OCI-LY7 (cell line): Measurements from ENCODE around the gene CD46. TPM values are rescaled to one million over a fixed set of nuclear protein-coding genes. Genes with fewer than 3 reads are reported as not detected.

Experiments
- BruUV-seq: library from RNA; stranded (reverse); fragments of 400-500 nt; replicated peaks from 2 replicates; lab custom pipeline; 2021; lab: Mats Ljungman, UMichigan
- CTCF ChIA-PET: fragments of 300-600 bp; sonication (Branson Sonifier 250); formaldehyde crosslinking; loops from one replicate; lab custom pipeline; 2022; ENCODE audit warnings: antibody characterized with exemption; ENCODE audit not compliant: unreplicated experiment; lab: Charles Lee
- POLR2A ChIA-PET: fragments of 300-600 bp; sonication (Branson Sonifier 250); formaldehyde crosslinking; loops from one replicate; lab custom pipeline; 2022; ENCODE audit warnings: antibody characterized with exemption; lab: Charles Lee
- DNase-seq: peaks from one replicate; pipeline ENCODE4 v3.0.0-alpha.2; 2015; ENCODE audit warnings: low spot score
- H2AFZ ChIP-seq: fragments of 200-600 bp; sonication (generic), shearing (Covaris generic); 2 replicates; pipeline ENCODE4 v1.6.1; 2014; ENCODE audit warnings: mild to moderate bottlenecking, antibody characterized with exemption, low read length, moderate library complexity
- H3K27ac ChIP-seq: fragments of 200-600 bp; sonication (generic); 2 replicates; pipeline ENCODE4 v1.5.1; 2014; ENCODE audit warnings: mixed run types, low read depth, mild to moderate bottlenecking, moderate library complexity, low read length, inconsistent platforms; ENCODE audit not compliant: poor library complexity, severe bottlenecking
- H3K36me3 ChIP-seq: fragments of 200-600 bp; sonication (generic); 2 replicates; pipeline ENCODE4 v1.6.1; 2014; ENCODE audit warnings: mild to moderate bottlenecking, antibody characterized with exemption, low read length, moderate library complexity, mixed read lengths; ENCODE audit not compliant: insufficient read depth
- H3K4me1 ChIP-seq: fragments of 200-600 bp; sonication (generic); 2 replicates; pipeline ENCODE4 v1.5.1; 2014; ENCODE audit warnings: mild to moderate bottlenecking, low read length; ENCODE audit not compliant: insufficient read depth, poor library complexity, severe bottlenecking
- H3K4me2 ChIP-seq: fragments of 200-600 bp; sonication (generic); 2 replicates; pipeline ENCODE4 v1.6.1; 2014; ENCODE audit warnings: mild to moderate bottlenecking, low read length
- H3K4me3 ChIP-seq: fragments of 200-600 bp; sonication (generic); 2 replicates; pipeline ENCODE4 v1.5.1; 2014; ENCODE audit warnings: mild to moderate bottlenecking, low read depth, low read length; ENCODE audit not compliant: poor library complexity, severe bottlenecking
- H3K79me2 ChIP-seq: fragments of 200-600 bp; sonication (generic); 2 replicates; pipeline ENCODE4 v1.6.1; 2016; ENCODE audit warnings: low read depth, mild to moderate bottlenecking, low read length, moderate library complexity, mixed read lengths; ENCODE audit not compliant: insufficient read depth
- H3K9me2 ChIP-seq: fragments of 200-600 bp; sonication (generic); 2 replicates; pipeline ENCODE4 v1.6.1; 2016; ENCODE audit warnings: mild to moderate bottlenecking, low read length, mixed read lengths; ENCODE audit not compliant: insufficient read depth
- H3K9me3 ChIP-seq: fragments of 200-600 bp; sonication (generic); 2 replicates; pipeline ENCODE4 v1.6.1; 2014; ENCODE audit warnings: mild to moderate bottlenecking, mixed run types, low read length, mixed read lengths
- H4K20me1 ChIP-seq: fragments of 200-600 bp; sonication (generic); 2 replicates; pipeline ENCODE4 v1.6.1; 2014; ENCODE audit warnings: mild to moderate bottlenecking, antibody characterized with exemption, low read length, moderate library complexity, mixed read lengths; ENCODE audit not compliant: insufficient read depth
- EZH2phosphoT487 ChIP-seq: fragments of 200-600 bp; sonication (generic); IDR thresholded peaks from 2 replicates; pipeline ENCODE4 v1.6.1; 2018; ENCODE audit warnings: low read depth, borderline replicate concordance, mild to moderate bottlenecking, mixed run types, antibody characterized with exemption, low read length, moderate library complexity, mixed read lengths
- intact Hi-C: fragments of 100-400 bp; cut with micrococcal nuclease; formaldehyde crosslinking; loops from one replicate; pipeline ENCODE4 v1.10.0; 2022; ENCODE audit not compliant: unreplicated experiment
- total RNA-seq, 2 experiments: library from RNA; depleted of rRNA in 1 of 2; stranded (reverse); fragments of >200 nt in 1 of 2; shearing (Covaris generic) in 1 of 2; gene quantifications; 2 replicates each; pipeline ENCODE4 v1.2.3, GENCODE V29; 2014 to 2022
- TF ChIP-seq, protein P1 (sequence below): fragments of 200-600 bp; sonication (generic); conservative IDR thresholded peaks from 2 replicates; pipeline ENCODE4 v1.5.1; 2014; ENCODE audit warnings: mild to moderate bottlenecking, antibody characterized with exemption, low read length, moderate library complexity, mixed read lengths

CD46 gene
- total RNA-seq, 2 experiments from 2014 or later: 83.2 to 83.8 TPM

DNA sequence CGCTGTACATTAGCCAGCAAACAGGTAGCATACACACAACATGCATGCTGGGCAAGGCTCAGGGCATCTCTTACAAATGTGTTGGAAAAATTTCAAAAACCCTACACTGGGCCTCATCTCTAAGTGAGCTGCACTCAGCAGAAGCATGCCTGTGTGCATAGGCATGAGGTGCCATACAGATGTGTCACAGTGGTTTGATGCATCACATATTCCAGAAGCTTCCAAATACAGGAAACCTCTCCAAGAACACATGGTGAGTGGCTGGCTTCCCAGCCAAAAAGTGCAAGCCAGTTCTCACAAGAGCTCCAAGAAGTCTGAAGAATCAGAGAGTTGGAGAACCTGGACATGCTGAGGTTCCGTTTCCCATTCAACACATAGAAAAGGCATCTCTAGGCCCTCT lies 58.3 kb downstream of the CD46 start:
- TF ChIP-seq, protein P1, sequence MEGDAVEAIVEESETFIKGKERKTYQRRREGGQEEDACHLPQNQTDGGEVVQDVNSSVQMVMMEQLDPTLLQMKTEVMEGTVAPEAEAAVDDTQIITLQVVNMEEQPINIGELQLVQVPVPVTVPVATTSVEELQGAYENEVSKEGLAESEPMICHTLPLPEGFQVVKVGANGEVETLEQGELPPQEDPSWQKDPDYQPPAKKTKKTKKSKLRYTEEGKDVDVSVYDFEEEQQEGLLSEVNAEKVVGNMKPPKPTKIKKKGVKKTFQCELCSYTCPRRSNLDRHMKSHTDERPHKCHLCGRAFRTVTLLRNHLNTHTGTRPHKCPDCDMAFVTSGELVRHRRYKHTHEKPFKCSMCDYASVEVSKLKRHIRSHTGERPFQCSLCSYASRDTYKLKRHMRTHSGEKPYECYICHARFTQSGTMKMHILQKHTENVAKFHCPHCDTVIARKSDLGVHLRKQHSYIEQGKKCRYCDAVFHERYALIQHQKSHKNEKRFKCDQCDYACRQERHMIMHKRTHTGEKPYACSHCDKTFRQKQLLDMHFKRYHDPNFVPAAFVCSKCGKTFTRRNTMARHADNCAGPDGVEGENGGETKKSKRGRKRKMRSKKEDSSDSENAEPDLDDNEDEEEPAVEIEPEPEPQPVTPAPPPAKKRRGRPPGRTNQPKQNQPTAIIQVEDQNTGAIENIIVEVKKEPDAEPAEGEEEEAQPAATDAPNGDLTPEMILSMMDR: no peak
- no peak for TF ChIP-seq EZH2phosphoT487
- Histone ChIP-seq H3K79me2 (no peaks in the 10 kb centered on the region), H3K4me2 (no peak overlapping the region), H3K9me2 (no peaks in the 10 kb centered on the region), H3K36me3 (peaks cover 36% of the 10 kb centered on the region), H3K27ac (no peak overlapping the region), H3K9me3 (no peaks in the 10 kb centered on the region), H3K4me1 (peaks cover 31% of the 10 kb centered on the region), H4K20me1 (no peaks in the 10 kb centered on the region), H3K4me3 (no peak overlapping the region), H2AFZ (no peak overlapping the region)
- intact Hi-C loops: loop anchor here (5.0 kb wide), 1 partner anchor 152 kb away; no protein-coding TSS in a partner anchor
- no TSS peak for BruUV-seq
- POLR2A ChIA-PET: interaction anchor here (1.1 kb wide), 1 partner anchor 12 kb away, joined by 5 read pairs; no protein-coding TSS in a partner anchor
- DNase-seq: no peak
- CTCF ChIA-PET: interaction anchor here (0.6 kb wide), 1 partner anchor 193 kb away, joined by 3 read pairs; no protein-coding TSS in a partner anchor

DNA sequence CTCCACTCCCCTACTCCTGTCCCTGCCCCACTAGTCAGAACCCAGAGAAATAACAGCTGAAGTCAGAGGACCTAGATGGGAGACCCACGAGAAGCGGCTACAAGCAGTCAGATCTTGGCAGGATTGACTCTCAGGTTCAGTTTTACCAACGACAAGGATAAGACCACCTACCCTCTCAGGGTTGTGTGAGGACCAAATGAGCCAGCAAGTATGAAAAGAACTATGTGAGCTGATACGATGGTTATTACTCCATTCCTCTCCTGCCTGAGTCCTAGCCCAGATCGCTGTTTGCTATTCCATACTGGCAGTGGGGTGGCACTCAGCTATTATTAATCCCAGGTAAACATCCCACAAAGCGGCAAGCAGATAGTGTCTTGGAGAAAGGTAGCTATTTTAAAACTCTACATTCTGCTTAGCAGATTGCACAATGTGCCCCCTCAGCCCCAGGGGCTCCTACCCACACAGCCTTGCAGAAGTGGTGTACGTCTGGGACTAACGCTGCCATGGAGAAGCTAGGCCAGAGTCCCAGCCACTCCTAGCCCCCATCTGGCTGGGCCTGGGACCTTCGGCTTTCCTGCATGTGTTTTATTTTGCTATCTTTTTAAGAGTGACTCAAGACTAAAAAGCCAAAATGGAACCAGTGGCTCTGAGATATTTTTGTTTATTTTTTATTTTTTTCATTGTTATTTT lies 58.9 kb downstream of the CD46 start:
- TF ChIP-seq EZH2phosphoT487: no peak
- TF ChIP-seq, protein P1: no peak
- Histone ChIP-seq H3K79me2 (no peaks in the 10 kb centered on the region), H4K20me1 (no peaks in the 10 kb centered on the region), H3K36me3 (peaks cover 37% of the 10 kb centered on the region), H3K9me3 (no peaks in the 10 kb centered on the region), H3K9me2 (no peaks in the 10 kb centered on the region), H3K4me1 (peaks cover 25% of the 10 kb centered on the region), H3K4me2 (no peak overlapping the region), H2AFZ (no peak overlapping the region), H3K4me3 (no peak overlapping the region), H3K27ac (no peak overlapping the region)
- intact Hi-C loops: loop anchor here (5.0 kb wide), 1 partner anchor 152 kb away; no protein-coding TSS in a partner anchor
- DNase-seq: no peak
- ChIA-PET POLR2A (interaction anchor here (1.1 kb wide), 2 partner anchors 12 to 52 kb away, joined by 3 to 5 read pairs; no protein-coding TSS in a partner anchor), CTCF (interaction anchor here (0.6 kb wide), 1 partner anchor 193 kb away, joined by 3 read pairs; no protein-coding TSS in a partner anchor)
- BruUV-seq: no TSS peak

DNA sequence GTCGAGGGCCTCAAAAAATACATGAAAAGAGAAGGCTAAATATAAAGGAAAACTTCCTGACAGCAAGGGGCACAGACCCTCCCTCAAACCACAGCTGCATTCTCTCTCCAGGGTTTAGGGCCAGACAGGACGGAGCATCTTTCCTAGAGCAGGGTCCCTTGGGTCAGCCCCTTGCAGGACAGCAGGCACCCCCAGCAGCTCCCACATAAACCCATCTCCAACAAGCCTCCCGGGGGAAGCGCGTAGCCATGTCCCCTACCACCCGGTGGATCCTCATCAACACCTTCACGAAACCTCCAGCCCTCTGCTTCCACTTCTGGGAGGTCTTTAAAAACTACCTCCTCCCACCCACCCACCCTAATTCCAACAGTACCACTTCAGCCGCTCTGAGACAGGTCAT lies 59.5 kb downstream of the CD46 start:
- TF ChIP-seq, protein P1: no peak
- no peak for TF ChIP-seq EZH2phosphoT487
- H4K20me1 ChIP-seq: no peaks in the 10 kb centered on the region
- H3K4me3 ChIP-seq: no peak overlapping the region
- ChIA-PET CTCF (interaction anchor here (0.7 to 1.2 kb wide), 3 partner anchors 13 to 65 kb away, joined by 3 to 4 read pairs (median 3); no protein-coding TSS in a partner anchor), POLR2A (interaction anchor here (1.1 to 1.4 kb wide), 4 partner anchors 11 to 52 kb away, joined by 3 to 8 read pairs (median 4); no protein-coding TSS in a partner anchor)
- intact Hi-C loops: loop anchor here (5.0 kb wide), 1 partner anchor 151 kb away; no protein-coding TSS in a partner anchor
- DNase-seq: no peak
- no TSS peak for BruUV-seq
- H3K79me2 ChIP-seq: no peaks in the 10 kb centered on the region
- no peak overlapping the region for H2AFZ ChIP-seq
- no peaks in the 10 kb centered on the region for H3K9me2 ChIP-seq
- H3K36me3 ChIP-seq: peaks cover 40% of the 10 kb centered on the region
- peaks cover 21% of the 10 kb centered on the region for H3K4me1 ChIP-seq
- no peaks in the 10 kb centered on the region for H3K9me3 ChIP-seq
- H3K27ac ChIP-seq: no peak overlapping the region
- H3K4me2 ChIP-seq: no peak overlapping the region
